H1 (cell line): ENCODE results near the gene JPH3. TPM values are rescaled to one million over a fixed set of nuclear protein-coding genes. Genes with fewer than 3 reads are reported as not detected.

Experiments
- ASH2L ChIP-seq: fragments of 200-600, 300-600 bp; sonication (generic); IDR thresholded peaks from one replicate; pipeline ENCODE4 v1.7.1; 2017; ENCODE audit warnings: low read length
- BCL11A ChIP-seq, 2 experiments: IDR thresholded peaks; one replicate each; pipeline ENCODE4 v1.6.1; 2011; ENCODE audit warnings: low read depth in 2 of 2, low read length in 2 of 2, mild to moderate bottlenecking in 2 of 2
- polyA plus RNA-seq, 7 experiments: library from polyadenylated mRNA; depleted of rRNA in 3 of 7; stranded (reverse) in 5 of 7; unstranded in 2 of 7; fragments of >200 nt in 5 of 7; fragments of 200-250 nt in 2 of 7; gene quantifications; 1 replicate in 5 of 7; 2 replicates in 1 of 7; 4 replicates in 1 of 7; pipeline versions ENCODE4 v1.2.1 to v1.2.3, GENCODE V29; 2011 to 2013; ENCODE audit warnings: missing spikeins in 2 of 7, mixed read lengths in 2 of 7
- total RNA-seq: library from RNA; stranded (reverse); fragmentation: NEBNext Ultra II Directional; extraction: Animal tissue kit (Norgen Biotek cat#: 25700); gene quantifications from 2 replicates; pipeline ENCODE4 v1.2.1, GENCODE V29; 2021

The JPH3 gene
- total and polyA plus RNA-seq, 2 of the 8 experiments (the other 6 are each of a cell fraction or from before 2014, with no cell fraction given), result 10.3 to 28.3 TPM

DNA sequence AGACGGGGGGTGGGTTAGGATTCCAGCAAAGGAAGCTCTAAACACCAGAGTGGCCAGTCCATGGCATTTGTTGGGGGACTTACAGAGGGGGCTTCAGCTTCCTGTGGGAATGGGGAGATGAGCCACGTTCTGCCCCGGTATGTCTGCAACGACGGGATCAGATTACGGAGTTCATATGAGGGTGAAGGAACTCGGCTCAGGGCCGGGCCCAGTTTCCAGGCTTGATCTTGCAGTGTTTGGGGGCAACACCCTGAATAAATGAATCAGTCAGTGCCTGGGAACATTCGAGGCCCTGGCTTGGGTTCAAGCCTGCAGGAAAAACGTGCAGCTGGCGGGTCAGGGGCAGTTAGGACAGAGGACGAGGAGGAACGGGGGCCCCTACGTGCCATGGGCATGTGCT is 54.0 kb downstream of the JPH3 start (continued):
- TF ChIP-seq BCL11A (IDR thresholded peaks at IDR 0.05; ENCODE audit: low read depth in 2 of 2, low read length in 2 of 2) (no peak), ASH2L (no peak)
